ENCODE data around the gene RGS19. TPM values are rescaled to one million over a fixed set of nuclear protein-coding genes. Genes with fewer than 3 reads are reported as not detected.

RGS19 gene
- total and polyA plus RNA-seq, 2 of the 8 experiments (the other 6 are each of a cell fraction or from before 2014, with no cell fraction given), result 12.7 to 16.8 TPM

GRCh38 chr20:64095927-64096326, 16.6 kb upstream of the RGS19 start:
- no peak overlapping the region for H3K4me2 ChIP-seq (ENCODE audit: insufficient read depth in 1 of 2, low read depth in 2 of 2, low read length in 2 of 2)
- H2BK5ac ChIP-seq (ENCODE audit: low read depth, low read length), result no peak overlapping the region
- H3K4me3 ChIP-seq (ENCODE audit: extremely low read depth in 1 of 4, insufficient read depth in 2 of 4, low read depth in 3 of 4, low read length in 4 of 4), result no peak overlapping the region
- CTCF ChIA-PET (ENCODE audit: partially characterized antibody), result no interaction called here
- no peak overlapping the region for H2BK12ac ChIP-seq (ENCODE audit: low read depth, low read length)
- no peaks in the 10 kb centered on the region for H3K79me1 ChIP-seq (ENCODE audit: low read depth, low read length)
- H2AK5ac ChIP-seq (ENCODE audit: low read depth, low read length), result no peak overlapping the region
- FAIRE-seq, result no peak
- DNase-seq (ENCODE audit: low read depth in 1 of 2, low spot score in 2 of 2), result no peak
- 90% methylated on average over 11 of the region's 11 CpGs; no CpG with 5 or more reads in 1 of the 2 experiments for WGBS, 2 experiments (ENCODE audit: extremely low coverage in 1 of 2, insufficient coverage in 1 of 2, insufficient read length in 1 of 2, insufficient replicate concordance in 2 of 2, low coverage in 1 of 2, low lambda C conversion rate in 2 of 2, missing lambda C conversion rate in 1 of 2)
- H2BK15ac ChIP-seq (ENCODE audit: low read length), result no peak overlapping the region
- H4K5ac ChIP-seq (ENCODE audit: insufficient read length, low read depth, low read length), result no peak overlapping the region
- no peak overlapping the region for H3K14ac ChIP-seq (ENCODE audit: insufficient read length)
- H2AFZ ChIP-seq (ENCODE audit: low read length), result no peak overlapping the region
- H3K4ac ChIP-seq (replicated peaks; ENCODE audit: insufficient read length, low read depth, low read length), result no peak overlapping the region
- H4K8ac ChIP-seq (ENCODE audit: extremely low read depth, insufficient read depth, low read length), result no peak overlapping the region
- no peak overlapping the region for H3K56ac ChIP-seq (replicated peaks; ENCODE audit: insufficient read length, low read depth, low read length)
- peaks cover 0 to 7% (median 2%) of the 10 kb centered on the region in 4 experiments; a peak in 3 of 7 replicates for H3K4me1 ChIP-seq (replicated peaks in 1 of 4; ENCODE audit: control insufficient read depth in 3 of 4, insufficient read depth in 4 of 4, low read length in 3 of 4)
- H2BK20ac ChIP-seq (ENCODE audit: low read length), result no peak overlapping the region
- H4K20me1 ChIP-seq (replicated peaks in 1 of 2; ENCODE audit: control insufficient read depth in 1 of 2, insufficient read depth in 2 of 2, low read length in 2 of 2), result peaks cover 0 to 2% of the 10 kb centered on the region in 2 experiments
- H3K27ac ChIP-seq (ENCODE audit: low read depth, low read length), result no peak overlapping the region
- H3K79me2 ChIP-seq (ENCODE audit: control insufficient read depth in 1 of 2, insufficient read depth in 2 of 2, low read length in 2 of 2), result no peaks in the 10 kb centered on the region
- peaks cover 5% of the 10 kb centered on the region; the same call in 1 of the 2 replicates for H3K23me2 ChIP-seq (ENCODE audit: low read depth, low read length)
- H3K18ac ChIP-seq (ENCODE audit: extremely low read depth, low read length), result no peak overlapping the region
- no peaks in the 10 kb centered on the region for H3K9me3 ChIP-seq (ENCODE audit: insufficient read depth in 2 of 2, low read depth in 1 of 2, low read length in 1 of 2)
- H3K27me3 ChIP-seq (replicated peaks in 1 of 4; ENCODE audit: control insufficient read depth in 3 of 4, extremely low read depth in 1 of 4, insufficient read depth in 3 of 4, low read length in 3 of 4), result peaks cover 0 to 6% (median 3%) of the 10 kb centered on the region in 4 experiments; a peak in 5 of 7 replicates
- H4K91ac ChIP-seq (replicated peaks; ENCODE audit: insufficient read length, low read length), result no peak overlapping the region
- H3K36me3 ChIP-seq (ENCODE audit: control insufficient read depth in 2 of 4, insufficient read depth in 4 of 4, low read length in 3 of 4), result no peaks in the 10 kb centered on the region
- no peak overlapping the region for H3K9ac ChIP-seq (replicated peaks in 1 of 4; ENCODE audit: extremely low read depth in 1 of 4, low read depth in 3 of 4, low read length in 3 of 4)
- no peak overlapping the region for H3K23ac ChIP-seq (ENCODE audit: insufficient read length)
- POLR2A ChIA-PET (ENCODE audit: partially characterized antibody), result interaction anchor here (0.6 kb wide), 1 partner anchor 816 kb away, joined by 3 read pairs; no protein-coding TSS in a partner anchor
- H2BK120ac ChIP-seq (replicated peaks; ENCODE audit: low read depth, low read length), result no peak overlapping the region
- TF ChIP-seq RNF2 (IDR thresholded peaks at IDR 0.05; ENCODE audit: borderline replicate concordance, low read depth, low read length, missing control alignments, poor library complexity, severe bottlenecking) (no peak), HDAC6 (IDR thresholded peaks at IDR 0.05; ENCODE audit: low read depth, low read length) (no peak), RFX5 (IDR thresholded peaks at IDR 0.05; ENCODE audit: borderline replicate concordance, low read depth, low read length) (no peak), BRCA1 (IDR thresholded peaks at IDR 0.05; ENCODE audit: low read depth, low read length) (no peak), HDAC2 (IDR thresholded peaks at IDR 0.05; ENCODE audit: borderline replicate concordance in 1 of 2, low read depth in 2 of 2, low read length in 2 of 2) (no peak), ATF2 (IDR thresholded peaks at IDR 0.05; ENCODE audit: low read length) (no peak), MAFK (IDR thresholded peaks at IDR 0.05; ENCODE audit: low read depth, low read length) (no peak), YY1 (IDR thresholded peaks at IDR 0.05; ENCODE audit: low read depth, low read length) (no peak), SIRT6 (IDR thresholded peaks at IDR 0.05; ENCODE audit: low read length) (no peak), BCL11A (IDR thresholded peaks at IDR 0.05; ENCODE audit: low read depth in 2 of 2, low read length in 2 of 2) (no peak), ZNF274 (IDR thresholded peaks at IDR 0.05; ENCODE audit: borderline replicate concordance, extremely low read depth, low read length) (no peak), PHF8 (conservative IDR thresholded peaks at IDR 0.05; ENCODE audit: low read depth, low read length) (no peak)
